Measurements from ENCODE around the gene GDPD3. TPM values are rescaled to one million over a fixed set of nuclear protein-coding genes. Genes with fewer than 3 reads are reported as not detected.
A peak's percentile ranks its signal among the peaks of the same experiment; 100 is the strongest.

GDPD3 gene
- total and polyA plus RNA-seq, 9 of the 15 experiments (the other 6 are each of a cell fraction or from before 2014, with no cell fraction given): 0.47 to 3.9 (median 1.1) TPM

- TF ChIP-seq E2F8 (IDR thresholded peaks at IDR 0.05; ENCODE audit: low read depth, partially characterized antibody) (peak; percentile 64), SIN3B (IDR thresholded peaks at IDR 0.05; ENCODE audit: low read depth) (peak; percentile 57; the same call in 1 of the 2 replicates), HNRNPUL1 (IDR thresholded peaks at IDR 0.05; ENCODE audit: low read length) (no peak), CHD1 (IDR thresholded peaks at IDR 0.05; ENCODE audit: low read length) (peak; percentile 85), PTBP1 (IDR thresholded peaks at IDR 0.05; ENCODE audit: low read depth, low read length) (no peak), SUPT5H (IDR thresholded peaks at IDR 0.05) (peak; percentile 95), NR2C2 (CRISPR knock-in tag; IDR thresholded peaks at IDR 0.05) (peak; percentile 81), NR2C2 (tag; IDR thresholded peaks at IDR 0.05) (peak; percentile 73), NFE2 (IDR thresholded peaks at IDR 0.05; ENCODE audit: low read depth) (peak; percentile 99), YY1 (IDR thresholded peaks at IDR 0.05; ENCODE audit: borderline replicate concordance in 1 of 3, control insufficient read depth in 1 of 3, extremely low read depth in 1 of 3, insufficient read depth in 3 of 3, insufficient read length in 1 of 3, insufficient replicate concordance in 2 of 3, low read depth in 1 of 3, low read length in 2 of 3) (peak in 1 of 3 experiments; percentile 30), ZNF76 (CRISPR knock-in tag; IDR thresholded peaks at IDR 0.05; ENCODE audit: borderline replicate concordance) (peak; percentile 78; the same call in 1 of the 2 replicates), STAT5A (IDR thresholded peaks at IDR 0.05; ENCODE audit: borderline replicate concordance, low read length) (no peak), ELF2 (CRISPR knock-in tag; IDR thresholded peaks at IDR 0.05) (no peak), SMAD2 (IDR thresholded peaks at IDR 0.05; ENCODE audit: low read depth, low read length) (no peak), HDGF (IDR thresholded peaks at IDR 0.05) (no peak), MXI1 (IDR thresholded peaks at IDR 0.05; ENCODE audit: low read depth, low read length) (0 out of 2 replicates have a peak, but pooled peaks have one; percentile 28), NFATC3 (IDR thresholded peaks at IDR 0.05) (no peak), ZNF165 (CRISPR knock-in tag; IDR thresholded peaks at IDR 0.05; ENCODE audit: borderline replicate concordance) (no peak), ZNF3 (CRISPR knock-in tag; IDR thresholded peaks at IDR 0.05) (no peak)
- TF ChIP-seq, protein P1, sequence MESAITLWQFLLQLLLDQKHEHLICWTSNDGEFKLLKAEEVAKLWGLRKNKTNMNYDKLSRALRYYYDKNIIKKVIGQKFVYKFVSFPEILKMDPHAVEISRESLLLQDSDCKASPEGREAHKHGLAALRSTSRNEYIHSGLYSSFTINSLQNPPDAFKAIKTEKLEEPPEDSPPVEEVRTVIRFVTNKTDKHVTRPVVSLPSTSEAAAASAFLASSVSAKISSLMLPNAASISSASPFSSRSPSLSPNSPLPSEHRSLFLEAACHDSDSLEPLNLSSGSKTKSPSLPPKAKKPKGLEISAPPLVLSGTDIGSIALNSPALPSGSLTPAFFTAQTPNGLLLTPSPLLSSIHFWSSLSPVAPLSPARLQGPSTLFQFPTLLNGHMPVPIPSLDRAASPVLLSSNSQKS (CRISPR knock-in tag; IDR thresholded peaks at IDR 0.05): no peak
- TF ChIP-seq, protein P2, sequence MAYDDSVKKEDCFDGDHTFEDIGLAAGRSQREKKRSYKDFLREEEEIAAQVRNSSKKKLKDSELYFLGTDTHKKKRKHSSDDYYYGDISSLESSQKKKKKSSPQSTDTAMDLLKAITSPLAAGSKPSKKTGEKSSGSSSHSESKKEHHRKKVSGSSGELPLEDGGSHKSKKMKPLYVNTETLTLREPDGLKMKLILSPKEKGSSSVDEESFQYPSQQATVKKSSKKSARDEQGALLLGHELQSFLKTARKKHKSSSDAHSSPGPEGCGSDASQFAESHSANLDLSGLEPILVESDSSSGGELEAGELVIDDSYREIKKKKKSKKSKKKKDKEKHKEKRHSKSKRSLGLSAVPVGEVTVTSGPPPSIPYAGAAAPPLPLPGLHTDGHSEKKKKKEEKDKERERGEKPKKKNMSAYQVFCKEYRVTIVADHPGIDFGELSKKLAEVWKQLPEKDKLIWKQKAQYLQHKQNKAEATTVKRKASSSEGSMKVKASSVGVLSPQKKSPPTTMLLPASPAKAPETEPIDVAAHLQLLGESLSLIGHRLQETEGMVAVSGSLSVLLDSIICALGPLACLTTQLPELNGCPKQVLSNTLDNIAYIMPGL (CRISPR knock-in tag; IDR thresholded peaks at IDR 0.05): no peak
- TF ChIP-seq, protein P3, sequence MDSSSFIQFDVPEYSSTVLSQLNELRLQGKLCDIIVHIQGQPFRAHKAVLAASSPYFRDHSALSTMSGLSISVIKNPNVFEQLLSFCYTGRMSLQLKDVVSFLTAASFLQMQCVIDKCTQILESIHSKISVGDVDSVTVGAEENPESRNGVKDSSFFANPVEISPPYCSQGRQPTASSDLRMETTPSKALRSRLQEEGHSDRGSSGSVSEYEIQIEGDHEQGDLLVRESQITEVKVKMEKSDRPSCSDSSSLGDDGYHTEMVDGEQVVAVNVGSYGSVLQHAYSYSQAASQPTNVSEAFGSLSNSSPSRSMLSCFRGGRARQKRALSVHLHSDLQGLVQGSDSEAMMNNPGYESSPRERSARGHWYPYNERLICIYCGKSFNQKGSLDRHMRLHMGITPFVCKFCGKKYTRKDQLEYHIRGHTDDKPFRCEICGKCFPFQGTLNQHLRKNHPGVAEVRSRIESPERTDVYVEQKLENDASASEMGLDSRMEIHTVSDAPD (CRISPR knock-in tag; IDR thresholded peaks at IDR 0.05): no peak
These were observed 48.0 kb downstream of the GDPD3 start, which contains the start of gene ALDOA (continued) for GRCh38 chr16:30065102-30065942.

All from K562 (cell line).